Measurements from ENCODE around the gene RASSF7.

Gene RASSF7

GRCh38 chr11:575313-575995 is 14.7 kb downstream of the RASSF7 start:
- H3K9ac ChIP-seq (ENCODE audit: low read depth in 1 of 2, low read length in 2 of 2): peak overlapping the region; percentile 32 to 77
- no peaks in the 10 kb centered on the region for H3K9me3 ChIP-seq (ENCODE audit: control insufficient read depth in 2 of 2, low read length in 2 of 2)
- H3K4me1 ChIP-seq (ENCODE audit: control insufficient read depth in 2 of 2, insufficient read depth in 2 of 2, low read length in 2 of 2): peaks cover 20 to 29% of the 10 kb centered on the region in 2 donors
- H3K27me3 ChIP-seq (ENCODE audit: control insufficient read depth in 2 of 2, insufficient read depth in 2 of 2, low read length in 2 of 2): peaks cover 0 to 3% of the 10 kb centered on the region in 2 donors
- no peaks in the 10 kb centered on the region for H3K36me3 ChIP-seq (ENCODE audit: control insufficient read depth in 2 of 2, insufficient read depth in 2 of 2, low read length in 2 of 2)
- peak overlapping the region; percentile 63 to 69 for H3K4me3 ChIP-seq (ENCODE audit: low read length in 2 of 2)
- peak overlapping the region; percentile 70 to 71 for H3K27ac ChIP-seq (ENCODE audit: low read depth in 2 of 2, low read length in 2 of 2)

- Histone ChIP-seq H3K9ac (ENCODE audit: low read depth in 1 of 2, low read length in 2 of 2) (peak within 1 kb of the TSS; percentile 86 to 96), H3K9me3 (ENCODE audit: control insufficient read depth in 2 of 2, low read length in 2 of 2) (no peaks in the 10 kb centered on the region), H3K27ac (ENCODE audit: low read depth in 2 of 2, low read length in 2 of 2) (peak within 1 kb of the TSS; percentile 90), H3K4me3 (ENCODE audit: low read length in 2 of 2) (peak within 1 kb of the TSS; percentile 93 to 97), H3K36me3 (ENCODE audit: control insufficient read depth in 2 of 2, insufficient read depth in 2 of 2, low read length in 2 of 2) (no peaks in the 10 kb centered on the region), H3K27me3 (ENCODE audit: control insufficient read depth in 2 of 2, insufficient read depth in 2 of 2, low read length in 2 of 2) (peaks cover 0 to 3% of the 10 kb centered on the region in 2 donors), H3K4me1 (ENCODE audit: control insufficient read depth in 2 of 2, insufficient read depth in 2 of 2, low read length in 2 of 2) (peaks cover 20 to 29% of the 10 kb centered on the region in 2 donors)
Measured at GRCh38 chr11:575996-576768, 15.4 kb downstream of the RASSF7 start, which contains the start of gene PHRF1. PHRF1 (plus strand) TSS chr11:576470; CDS start chr11:581513, 5,043 bp downstream.

DNA sequence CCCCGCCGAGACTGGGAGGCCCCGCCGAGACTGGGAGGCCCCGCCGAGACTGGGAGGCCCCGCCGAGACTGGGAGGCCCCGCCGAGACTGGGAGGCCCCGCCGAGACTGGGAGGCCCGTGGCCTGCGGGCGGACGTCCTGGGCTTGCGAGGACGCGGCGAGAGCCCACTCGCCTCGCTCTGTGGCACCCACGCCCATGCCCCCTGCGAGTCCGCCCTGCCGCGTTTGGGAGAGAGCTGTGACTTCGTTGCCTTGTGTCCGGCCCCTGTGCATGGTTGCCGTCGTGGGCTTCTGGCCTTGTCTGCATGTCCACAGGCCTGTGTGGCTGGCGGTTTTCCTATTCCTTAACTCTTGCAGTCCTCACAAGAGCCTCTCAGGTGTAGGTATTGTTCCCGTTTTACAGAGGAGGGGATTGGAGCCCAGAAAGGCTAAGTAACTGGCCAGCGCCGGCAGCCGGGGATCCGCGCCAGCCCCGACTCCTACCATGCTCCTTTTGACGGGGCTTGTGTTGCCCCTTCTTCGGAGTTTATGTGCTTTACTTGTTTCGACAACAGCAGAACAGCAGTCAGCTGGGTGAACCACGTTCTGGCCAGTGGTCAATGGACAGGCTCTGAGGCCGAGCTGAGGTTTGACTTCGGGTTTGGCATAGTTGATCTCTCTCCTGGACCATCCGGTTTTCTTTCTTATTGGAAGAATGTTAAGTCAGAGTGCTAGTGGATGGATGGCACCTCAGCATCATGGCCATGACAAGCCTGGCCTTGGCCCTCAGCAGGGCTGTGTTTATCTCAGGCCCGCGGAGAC is 16.2 kb downstream of the RASSF7 start:
- Histone ChIP-seq H3K4me3 (ENCODE audit: low read length in 2 of 2) (peak overlapping the region; percentile 93 to 97), H3K9ac (ENCODE audit: low read depth in 1 of 2, low read length in 2 of 2) (peak overlapping the region; percentile 78 to 86), H3K4me1 (ENCODE audit: control insufficient read depth in 2 of 2, insufficient read depth in 2 of 2, low read length in 2 of 2) (peaks cover 20 to 29% of the 10 kb centered on the region in 2 donors), H3K27me3 (ENCODE audit: control insufficient read depth in 2 of 2, insufficient read depth in 2 of 2, low read length in 2 of 2) (peaks cover 0 to 3% of the 10 kb centered on the region in 2 donors), H3K27ac (ENCODE audit: low read depth in 2 of 2, low read length in 2 of 2) (peak overlapping the region; percentile 70 to 71), H3K9me3 (ENCODE audit: control insufficient read depth in 2 of 2, low read length in 2 of 2) (no peaks in the 10 kb centered on the region), H3K36me3 (ENCODE audit: control insufficient read depth in 2 of 2, insufficient read depth in 2 of 2, low read length in 2 of 2) (peaks cover 4 to 6% of the 10 kb centered on the region in 2 donors)

- Histone ChIP-seq H3K9me3 (ENCODE audit: control insufficient read depth in 2 of 2, low read length in 2 of 2) (no peaks in the 10 kb centered on the region), H3K4me3 (ENCODE audit: low read length in 2 of 2) (peak overlapping the region; percentile 93 to 97), H3K27me3 (ENCODE audit: control insufficient read depth in 2 of 2, insufficient read depth in 2 of 2, low read length in 2 of 2) (peaks cover 0 to 3% of the 10 kb centered on the region in 2 donors), H3K4me1 (ENCODE audit: control insufficient read depth in 2 of 2, insufficient read depth in 2 of 2, low read length in 2 of 2) (peaks cover 20 to 29% of the 10 kb centered on the region in 2 donors), H3K36me3 (ENCODE audit: control insufficient read depth in 2 of 2, insufficient read depth in 2 of 2, low read length in 2 of 2) (peaks cover 5 to 10% of the 10 kb centered on the region in 2 donors), H3K27ac (ENCODE audit: low read depth in 2 of 2, low read length in 2 of 2) (no peak overlapping the region), H3K9ac (ENCODE audit: low read depth in 1 of 2, low read length in 2 of 2) (peak overlapping the region; percentile 78 to 86)
Measured at GRCh38 chr11:577611-577894, 16.8 kb downstream of the RASSF7 start.

DNA sequence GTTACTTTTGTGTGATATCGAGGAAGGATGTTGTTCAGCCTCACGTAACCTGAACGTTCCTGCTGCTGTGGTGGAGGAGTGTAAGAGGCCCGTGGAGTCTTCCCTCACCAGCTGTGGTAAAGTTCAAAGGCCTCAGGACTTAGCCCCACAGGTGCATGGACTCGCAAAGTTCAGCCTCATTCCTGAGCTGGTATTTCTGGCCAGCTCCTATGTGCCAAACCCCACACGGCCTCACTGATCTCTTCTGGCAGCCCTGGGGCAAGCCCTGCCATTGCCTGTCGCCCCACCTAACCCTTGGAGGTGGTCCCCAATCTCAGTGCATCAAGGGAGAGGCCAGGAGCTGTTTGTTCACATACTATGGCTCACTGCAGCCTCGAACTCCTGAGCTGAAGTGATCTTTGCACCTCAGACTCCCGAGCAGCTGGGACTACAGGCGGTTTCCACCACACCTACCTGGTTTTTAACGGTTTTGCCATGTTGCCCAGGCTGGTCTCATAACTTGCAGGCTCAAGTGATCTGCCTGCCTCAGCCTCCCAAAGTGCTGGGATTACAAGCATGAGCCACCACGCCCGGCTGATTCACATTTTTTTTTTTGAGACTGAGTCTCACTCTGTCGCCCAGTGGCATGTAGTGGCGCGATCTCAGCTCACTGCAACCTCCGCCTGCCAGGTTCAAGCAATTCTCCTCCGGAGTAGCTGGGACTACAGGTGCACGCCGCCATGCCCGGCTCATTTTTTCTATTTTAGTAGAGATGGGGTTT is 17.7 kb downstream of the RASSF7 start:
- Histone ChIP-seq H3K4me3 (ENCODE audit: low read length in 2 of 2) (peak overlapping the region; percentile 21 to 93), H3K9me3 (ENCODE audit: control insufficient read depth in 2 of 2, low read length in 2 of 2) (no peaks in the 10 kb centered on the region), H3K27me3 (ENCODE audit: control insufficient read depth in 2 of 2, insufficient read depth in 2 of 2, low read length in 2 of 2) (peaks cover 0 to 3% of the 10 kb centered on the region in 2 donors), H3K36me3 (ENCODE audit: control insufficient read depth in 2 of 2, insufficient read depth in 2 of 2, low read length in 2 of 2) (peaks cover 7 to 11% of the 10 kb centered on the region in 2 donors), H3K9ac (ENCODE audit: low read depth in 1 of 2, low read length in 2 of 2) (peak overlapping the region in 1 of 2 donors; percentile 86), H3K27ac (ENCODE audit: low read depth in 2 of 2, low read length in 2 of 2) (no peak overlapping the region), H3K4me1 (ENCODE audit: control insufficient read depth in 2 of 2, insufficient read depth in 2 of 2, low read length in 2 of 2) (peaks cover 20 to 29% of the 10 kb centered on the region in 2 donors)

DNA sequence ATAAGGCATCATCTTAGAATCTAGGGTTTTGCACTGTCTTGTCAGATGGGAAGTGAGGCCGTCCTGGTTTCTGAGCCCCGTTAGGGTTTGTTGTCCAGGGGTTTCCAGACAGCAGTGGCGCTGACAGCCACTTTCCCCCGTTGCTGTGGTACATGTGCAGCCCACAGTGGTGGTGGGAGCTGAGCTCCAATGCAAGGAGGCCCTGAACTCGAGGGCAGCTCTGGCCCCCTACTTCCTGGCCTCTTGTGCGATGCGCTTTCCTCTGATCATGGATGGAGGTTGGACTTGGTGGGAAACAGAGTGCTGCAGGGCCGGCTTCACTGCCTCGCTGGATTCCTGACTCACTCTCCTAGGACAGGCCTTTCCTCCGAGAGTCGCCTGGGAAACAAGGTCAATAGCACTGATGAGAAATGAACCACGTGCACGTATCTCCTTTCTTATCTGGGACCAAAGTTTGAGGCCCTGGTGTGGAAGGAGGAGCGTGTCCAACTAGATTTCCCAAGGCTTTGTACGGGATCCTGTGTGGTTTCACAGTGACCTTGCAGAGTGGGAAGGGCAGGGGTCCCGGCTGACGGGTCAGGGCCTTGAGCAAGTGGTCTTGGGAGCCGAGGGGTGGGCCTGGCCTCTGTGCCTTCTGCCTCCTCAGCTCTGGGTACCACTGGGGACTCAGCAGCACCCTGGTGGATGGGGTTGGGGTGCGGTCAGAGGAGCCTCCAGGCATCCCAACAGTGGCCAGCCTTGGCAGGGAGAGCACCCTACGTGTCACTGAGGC is 19.2 kb downstream of the RASSF7 start:
- Histone ChIP-seq H3K9ac (ENCODE audit: low read depth in 1 of 2, low read length in 2 of 2) (no peak overlapping the region), H3K36me3 (ENCODE audit: control insufficient read depth in 2 of 2, insufficient read depth in 2 of 2, low read length in 2 of 2) (peaks cover 17 to 19% of the 10 kb centered on the region in 2 donors), H3K27me3 (ENCODE audit: control insufficient read depth in 2 of 2, insufficient read depth in 2 of 2, low read length in 2 of 2) (peaks cover 0 to 1% of the 10 kb centered on the region in 2 donors), H3K27ac (ENCODE audit: low read depth in 2 of 2, low read length in 2 of 2) (no peak overlapping the region), H3K4me1 (ENCODE audit: control insufficient read depth in 2 of 2, insufficient read depth in 2 of 2, low read length in 2 of 2) (peaks cover 20 to 22% of the 10 kb centered on the region in 2 donors), H3K4me3 (ENCODE audit: low read length in 2 of 2) (no peak overlapping the region), H3K9me3 (ENCODE audit: control insufficient read depth in 2 of 2, low read length in 2 of 2) (no peaks in the 10 kb centered on the region)

DNA sequence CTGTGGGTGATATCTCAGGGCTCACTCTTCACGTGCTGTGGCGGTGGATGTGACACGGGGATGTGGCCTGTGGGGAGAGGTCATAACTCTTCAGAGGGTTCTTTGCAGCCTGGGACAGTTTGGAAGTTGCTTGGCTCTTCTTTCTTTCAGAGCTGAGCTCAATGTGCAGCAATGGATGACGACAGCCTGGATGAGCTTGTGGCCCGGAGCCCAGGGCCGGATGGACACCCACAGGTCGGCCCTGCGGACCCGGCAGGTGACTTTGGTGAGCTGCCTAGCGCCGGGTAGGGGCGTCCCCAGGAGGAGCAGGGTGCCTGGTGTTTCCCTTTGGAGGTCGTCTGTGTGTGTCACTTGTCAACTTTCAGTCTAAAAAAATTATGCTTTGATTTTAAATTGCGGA is 20.6 kb downstream of the RASSF7 start:
- Histone ChIP-seq H3K9ac (ENCODE audit: low read depth in 1 of 2, low read length in 2 of 2) (no peak overlapping the region), H3K27me3 (ENCODE audit: control insufficient read depth in 2 of 2, insufficient read depth in 2 of 2, low read length in 2 of 2) (no peaks in the 10 kb centered on the region), H3K36me3 (ENCODE audit: control insufficient read depth in 2 of 2, insufficient read depth in 2 of 2, low read length in 2 of 2) (peaks cover 19 to 25% of the 10 kb centered on the region in 2 donors), H3K4me1 (ENCODE audit: control insufficient read depth in 2 of 2, insufficient read depth in 2 of 2, low read length in 2 of 2) (peaks cover 18 to 20% of the 10 kb centered on the region in 2 donors), H3K27ac (ENCODE audit: low read depth in 2 of 2, low read length in 2 of 2) (no peak overlapping the region), H3K4me3 (ENCODE audit: low read length in 2 of 2) (no peak overlapping the region), H3K9me3 (ENCODE audit: control insufficient read depth in 2 of 2, low read length in 2 of 2) (no peaks in the 10 kb centered on the region)

GRCh38 chr11:581752-582151 is 21.0 kb downstream of the RASSF7 start:
- Histone ChIP-seq H3K9me3 (ENCODE audit: control insufficient read depth in 2 of 2, low read length in 2 of 2) (no peaks in the 10 kb centered on the region), H3K9ac (ENCODE audit: low read depth in 1 of 2, low read length in 2 of 2) (no peak overlapping the region), H3K4me3 (ENCODE audit: low read length in 2 of 2) (no peak overlapping the region), H3K36me3 (ENCODE audit: control insufficient read depth in 2 of 2, insufficient read depth in 2 of 2, low read length in 2 of 2) (peaks cover 23 to 29% of the 10 kb centered on the region in 2 donors), H3K4me1 (ENCODE audit: control insufficient read depth in 2 of 2, insufficient read depth in 2 of 2, low read length in 2 of 2) (peaks cover 18 to 20% of the 10 kb centered on the region in 2 donors), H3K27ac (ENCODE audit: low read depth in 2 of 2, low read length in 2 of 2) (no peak overlapping the region), H3K27me3 (ENCODE audit: control insufficient read depth in 2 of 2, insufficient read depth in 2 of 2, low read length in 2 of 2) (no peaks in the 10 kb centered on the region)

DNA sequence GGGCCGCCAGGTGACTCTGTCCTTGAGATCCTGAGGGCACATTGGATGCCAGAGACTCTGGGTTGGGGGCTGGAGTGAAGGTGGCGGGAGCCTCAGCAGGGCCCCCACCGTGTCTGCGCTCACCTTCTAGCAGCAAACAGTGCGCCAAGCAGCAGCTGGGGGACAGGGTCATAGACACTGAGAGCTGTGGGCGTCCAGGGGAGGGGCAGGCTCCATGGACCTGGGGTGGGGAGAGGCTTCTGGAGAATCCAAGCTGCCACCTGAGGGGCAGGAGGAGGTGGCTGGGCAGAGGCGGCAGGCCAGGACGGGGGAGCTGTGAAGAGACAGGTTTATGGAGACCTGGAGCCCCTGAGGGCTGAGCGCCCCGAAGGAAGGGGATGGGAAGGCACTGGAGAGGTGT is 23.5 kb downstream of the RASSF7 start:
- Histone ChIP-seq H3K4me1 (ENCODE audit: control insufficient read depth in 2 of 2, insufficient read depth in 2 of 2, low read length in 2 of 2) (peaks cover 1 to 2% of the 10 kb centered on the region in 2 donors), H3K36me3 (ENCODE audit: control insufficient read depth in 2 of 2, insufficient read depth in 2 of 2, low read length in 2 of 2) (peaks cover 40 to 45% of the 10 kb centered on the region in 2 donors), H3K9me3 (ENCODE audit: control insufficient read depth in 2 of 2, low read length in 2 of 2) (no peaks in the 10 kb centered on the region), H3K27ac (ENCODE audit: low read depth in 2 of 2, low read length in 2 of 2) (no peak overlapping the region), H3K4me3 (ENCODE audit: low read length in 2 of 2) (no peak overlapping the region), H3K9ac (ENCODE audit: low read depth in 1 of 2, low read length in 2 of 2) (no peak overlapping the region), H3K27me3 (ENCODE audit: control insufficient read depth in 2 of 2, insufficient read depth in 2 of 2, low read length in 2 of 2) (no peaks in the 10 kb centered on the region)

Measured in mucosa of rectum (tissue), 2 donors.